Endodermal cell (in vitro differentiated cells): ENCODE data around the gene BRD1. TPM values are rescaled to one million over a fixed set of nuclear protein-coding genes. Genes with fewer than 3 reads are reported as not detected.

Source experiments
- DNase-seq: peaks from one replicate; pipeline ENCODE4 v3.0.0-alpha.2; 2017
- H3K27ac ChIP-seq: 2 replicates; pipeline ENCODE4 v1.5.1; 2013; ENCODE audit warnings: mild to moderate bottlenecking, low read depth, low read length, moderate library complexity
- H3K27me3 ChIP-seq: 2 replicates; pipeline ENCODE4 v1.6.1; 2013; ENCODE audit warnings: mild to moderate bottlenecking, low read length, moderate library complexity; ENCODE audit not compliant: insufficient read depth, control insufficient read depth, poor library complexity, severe bottlenecking
- H3K36me3 ChIP-seq: 2 replicates; pipeline ENCODE4 v1.7.0; 2013; ENCODE audit warnings: mild to moderate bottlenecking, low read length, moderate library complexity; ENCODE audit not compliant: control insufficient read depth, insufficient read depth
- H3K4me1 ChIP-seq: one replicate; pipeline ENCODE4 v1.7.0; 2013; ENCODE audit warnings: low read length; ENCODE audit not compliant: control insufficient read depth, insufficient read depth
- H3K4me3 ChIP-seq: 2 replicates; pipeline ENCODE4 v1.5.1; 2013; ENCODE audit warnings: mild to moderate bottlenecking, low read length, moderate library complexity
- H3K9ac ChIP-seq: 2 replicates; pipeline ENCODE4 v1.6.1; 2013; ENCODE audit warnings: mild to moderate bottlenecking, low read length, moderate library complexity; ENCODE audit not compliant: poor library complexity, severe bottlenecking; ENCODE audit errors: extremely low read depth
- H3K9me3 ChIP-seq: 2 replicates; pipeline ENCODE4 v1.6.1; 2013; ENCODE audit warnings: mild to moderate bottlenecking, low read length, moderate library complexity; ENCODE audit not compliant: control insufficient read depth
- H3K27ac Mint-ChIP-seq: 2 replicates; pipeline ENCODE4 v1.8.0; 2020; ENCODE audit warnings: mixed read lengths
- H3K27me3 Mint-ChIP-seq: 2 replicates; pipeline ENCODE4 v1.8.0; 2021; ENCODE audit warnings: mild to moderate bottlenecking, mixed read lengths; ENCODE audit not compliant: insufficient read depth
- H3K36me3 Mint-ChIP-seq: 2 replicates; pipeline ENCODE4 v1.8.0; 2020; ENCODE audit warnings: low read depth, mixed read lengths
- H3K4me1 Mint-ChIP-seq: 2 replicates; pipeline ENCODE4 v1.8.0; 2020; ENCODE audit warnings: mixed read lengths
- H3K4me3 Mint-ChIP-seq: 2 replicates; pipeline ENCODE4 v1.8.0; 2020; ENCODE audit warnings: mild to moderate bottlenecking, moderate library complexity, mixed read lengths
- H3K9me3 Mint-ChIP-seq: 2 replicates; pipeline ENCODE4 v1.8.0; 2020; ENCODE audit warnings: mild to moderate bottlenecking, mixed read lengths
- CTCF ChIP-seq: fragments of 200-600 bp; sonication (generic); conservative IDR thresholded peaks from 2 replicates; pipeline ENCODE4 v1.5.0; 2021; ENCODE audit warnings: antibody characterized with exemption, mild to moderate bottlenecking
- WGBS, 2 experiments: methylation state at CpG; one replicate each; pipeline versions ENCODE4 v1.1.5 to v1.1.7; 2013; ENCODE audit warnings: missing lambda C conversion rate in 2 of 2, mixed read lengths in 1 of 2; ENCODE audit not compliant: insufficient coverage in 1 of 2, insufficient read length in 1 of 2; 5-methylcytosine and 5-hydroxymethylcytosine counted together
- total RNA-seq, 2 donors: library from RNA; stranded (reverse); fragmentation: NEBNext Ultra II Directional in 1 of 2; extraction: Animal tissue kit (Norgen Biotek cat#: 25700) in 1 of 2; gene quantifications; 2 replicates in 1 of 2; 3 replicates in 1 of 2; pipeline ENCODE4 v1.2.1, GENCODE V29; 2021

Gene BRD1
- total RNA-seq, 2 donors from 2014 or later, result 49.5 to 54.9 TPM

- no peaks in the 10 kb centered on the region for H3K27me3 Mint-ChIP-seq
- Histone ChIP-seq H3K36me3 (peaks cover 71% of the 10 kb centered on the region), H3K9ac (no peak overlapping the region), H3K4me1 (no peaks in the 10 kb centered on the region), H3K27me3 (no peaks in the 10 kb centered on the region), H3K27ac (no peak overlapping the region), H3K4me3 (no peak overlapping the region), H3K9me3 (no peaks in the 10 kb centered on the region)
- TF ChIP-seq CTCF, result no peak
- DNase-seq, result no peak
- H3K4me1 Mint-ChIP-seq, result no peaks in the 10 kb centered on the region
- 97 to 98% methylated on average over 10 to 11 of the region's 11 CpGs for WGBS, 2 experiments
- no peak overlapping the region for H3K27ac Mint-ChIP-seq
- peaks cover 81% of the 10 kb centered on the region for H3K36me3 Mint-ChIP-seq
- no peak overlapping the region for H3K4me3 Mint-ChIP-seq
- H3K9me3 Mint-ChIP-seq, result no peaks in the 10 kb centered on the region
Observed at GRCh38 chr22:49795521-49795920, 32.2 kb downstream of the BRD1 start.

DNA sequence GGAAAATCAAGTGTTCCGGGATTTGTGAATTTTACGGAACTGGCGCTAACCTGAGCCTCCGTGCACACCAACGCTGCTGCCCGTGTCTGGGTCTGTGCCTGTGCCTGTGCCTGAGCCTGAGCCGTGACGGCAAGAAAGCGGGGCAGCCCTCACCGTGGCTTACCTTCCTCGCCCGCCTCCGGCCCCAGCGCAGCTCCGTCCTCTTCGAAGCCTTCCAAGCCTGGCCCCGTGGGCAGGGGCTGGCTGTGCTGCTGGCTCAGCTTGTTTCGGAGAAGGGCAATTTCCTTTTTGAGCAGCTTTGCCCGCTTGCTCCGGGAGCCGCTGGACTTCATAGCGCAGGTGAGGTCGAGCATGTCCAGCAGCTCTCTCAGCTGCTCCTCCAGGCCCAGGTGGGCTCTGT is 33.8 kb downstream of the BRD1 start:
- no peak for TF ChIP-seq CTCF
- Mint-ChIP-seq H3K4me1 (no peaks in the 10 kb centered on the region), H3K36me3 (peaks cover 84% of the 10 kb centered on the region), H3K4me3 (no peak overlapping the region), H3K9me3 (no peaks in the 10 kb centered on the region), H3K27ac (no peak overlapping the region), H3K27me3 (no peaks in the 10 kb centered on the region)
- Histone ChIP-seq H3K9me3 (no peaks in the 10 kb centered on the region), H3K4me1 (no peaks in the 10 kb centered on the region), H3K9ac (no peak overlapping the region), H3K27me3 (no peaks in the 10 kb centered on the region), H3K4me3 (no peak overlapping the region), H3K36me3 (peaks cover 80% of the 10 kb centered on the region), H3K27ac (no peak overlapping the region)
- no peak for DNase-seq
- WGBS, 2 experiments, result 96 to 98% methylated on average over 22 to 23 of the region's 23 CpGs

DNA sequence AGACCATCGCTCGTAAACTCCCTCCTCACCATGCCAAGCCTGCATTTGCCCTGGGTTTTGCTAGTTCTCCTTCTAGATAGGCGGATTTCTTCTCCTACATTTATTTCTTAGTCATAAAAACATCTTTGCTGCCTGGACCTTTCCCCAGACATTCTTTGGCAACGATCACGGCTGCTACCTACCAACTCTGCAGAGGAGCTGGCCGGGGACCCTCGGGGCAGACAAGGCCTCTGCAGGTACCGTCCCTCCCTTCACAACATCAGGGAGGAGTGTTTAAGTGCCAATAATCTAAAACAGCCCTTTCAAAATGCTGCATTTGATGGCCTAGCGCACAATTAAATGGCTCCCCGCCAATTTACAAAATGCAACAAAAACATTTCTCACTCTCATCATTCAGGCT is 34.4 kb downstream of the BRD1 start:
- H3K4me3 Mint-ChIP-seq, result no peak overlapping the region
- no peaks in the 10 kb centered on the region for H3K27me3 ChIP-seq
- H3K36me3 ChIP-seq, result peaks cover 82% of the 10 kb centered on the region
- no peak overlapping the region for H3K27ac Mint-ChIP-seq
- no peak overlapping the region for H3K9ac ChIP-seq
- no peak overlapping the region for H3K27ac ChIP-seq
- H3K9me3 Mint-ChIP-seq, result no peaks in the 10 kb centered on the region
- H3K4me1 ChIP-seq, result no peaks in the 10 kb centered on the region
- H3K27me3 Mint-ChIP-seq, result no peaks in the 10 kb centered on the region
- WGBS, 2 experiments, result 93 to 96% methylated on average over 10 of the region's 10 CpGs
- no peak for DNase-seq
- H3K9me3 ChIP-seq, result no peaks in the 10 kb centered on the region
- TF ChIP-seq CTCF, result no peak
- H3K4me3 ChIP-seq, result no peak overlapping the region
- peaks cover 80% of the 10 kb centered on the region for H3K36me3 Mint-ChIP-seq
- no peaks in the 10 kb centered on the region for H3K4me1 Mint-ChIP-seq
